Measurements from ENCODE around the gene B3GAT3.
A peak's percentile ranks its signal among the peaks of the same experiment; 100 is the strongest.
"Not testable (repeated sequence)": the region's sequence is repeated elsewhere in the genome, so short reads cannot be mapped to it uniquely, and the experiment has no call there.

The B3GAT3 gene

DNA sequence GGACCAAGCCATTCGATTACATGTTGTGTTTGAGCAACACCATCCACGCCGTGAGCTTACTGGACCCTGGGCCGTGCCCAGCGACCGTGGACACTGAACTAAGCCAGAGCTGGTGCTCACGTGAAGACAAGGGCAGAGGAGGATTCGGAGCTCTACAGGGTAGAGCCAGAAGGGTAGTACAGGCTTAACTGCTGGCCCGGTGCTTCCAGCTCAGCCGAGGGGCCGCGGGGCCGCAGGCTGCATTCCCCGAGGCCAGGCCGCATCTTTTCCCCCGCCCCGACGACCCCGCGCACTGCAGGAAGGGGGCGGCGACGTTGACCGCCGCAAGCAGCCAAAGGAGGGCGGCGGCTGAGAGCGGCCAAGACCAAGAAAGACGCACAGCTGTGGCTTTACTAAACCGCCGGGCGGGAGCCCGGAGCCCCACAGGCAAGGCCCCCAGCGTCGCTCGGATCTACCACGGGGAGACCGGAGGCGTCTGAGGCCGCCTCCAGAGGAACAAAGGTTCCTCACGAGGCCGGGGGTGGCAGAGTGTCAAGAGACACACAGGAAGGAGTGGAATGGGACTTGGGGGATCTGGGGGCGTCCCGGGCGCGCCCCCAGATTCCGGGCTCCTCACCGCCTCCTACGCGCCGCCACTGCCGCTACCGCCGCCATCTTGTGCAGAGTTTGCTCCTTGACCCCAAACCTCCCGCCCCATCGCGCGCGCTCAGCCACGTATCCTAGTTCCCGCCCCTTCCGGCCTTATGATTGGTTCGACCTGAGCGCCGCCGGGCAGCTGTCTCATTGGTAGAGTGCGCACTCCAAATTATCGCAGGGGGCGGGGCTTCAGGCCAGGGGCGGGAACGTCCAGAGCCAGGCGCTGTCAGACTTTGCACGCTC, 24.4 kb upstream of the B3GAT3 start, which contains the start of gene GANAB:
GANAB (minus strand) TSS at position 668 of the 879 bp plus-strand sequence; CDS start at position 654, 14 bp downstream.
- peak; percentile 98 for DNase-seq (ENCODE audit: low spot score)

GRCh38 chr11:62645671-62645945, 23.8 kb upstream of the B3GAT3 start:
- DNase-seq (ENCODE audit: low spot score), result no peak

GRCh38 chr11:62644220-62644619, 22.4 kb upstream of the B3GAT3 start:
- DNase-seq (ENCODE audit: low spot score), result no peak

DNA sequence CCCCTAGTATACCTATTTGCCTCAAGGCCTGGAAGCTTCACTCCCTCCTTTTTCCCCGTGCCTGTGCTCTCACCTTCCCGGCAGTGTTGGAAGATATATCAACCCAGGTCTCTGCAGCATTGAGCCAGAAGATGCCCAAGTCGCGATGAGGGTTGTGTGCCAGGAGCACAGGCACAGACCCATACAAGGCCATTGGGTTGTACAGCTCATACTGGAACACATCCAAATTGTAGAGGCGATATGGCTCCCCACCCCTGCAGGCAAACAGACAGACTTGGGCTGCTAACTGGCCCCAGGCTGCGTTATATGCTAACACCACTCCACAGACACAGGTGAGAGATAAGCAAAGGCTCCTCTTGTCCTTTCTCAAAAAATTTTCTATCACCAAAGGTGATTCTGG, 10.7 kb upstream of the B3GAT3 start:
- DNase-seq (ENCODE audit: low spot score), result no peak

GRCh38 chr11:62627713-62628112, 5.9 kb upstream of the B3GAT3 start:
- no peak for DNase-seq (ENCODE audit: low spot score)

- no peak for DNase-seq (ENCODE audit: low spot score)
Observed at GRCh38 chr11:62622476-62623089, 797 bp upstream of the B3GAT3 start.

DNA sequence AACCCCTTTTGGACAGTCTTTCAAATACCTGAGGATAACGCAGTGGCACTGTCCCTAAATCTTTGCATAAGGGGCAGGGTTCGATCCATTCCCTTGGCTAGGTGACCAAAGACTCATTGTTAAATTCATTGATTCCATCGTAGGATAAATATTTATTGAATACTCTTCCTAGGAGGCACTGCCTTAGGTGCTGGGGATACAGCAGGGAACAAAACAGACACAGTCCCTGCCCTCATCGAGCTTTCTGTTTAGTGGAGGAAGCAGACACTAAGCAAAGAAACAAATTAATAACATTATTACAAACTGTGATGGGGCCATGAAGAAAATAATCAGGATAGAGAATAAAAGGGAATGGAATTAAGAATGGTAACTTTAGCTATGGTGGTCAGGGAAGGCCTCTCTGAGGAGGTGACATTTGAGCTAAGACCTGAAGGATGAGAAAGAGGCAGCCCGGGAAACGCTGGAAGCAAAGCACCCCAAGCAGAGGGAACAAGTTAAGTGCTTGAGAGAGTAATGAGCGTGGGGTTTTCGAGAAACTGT, 689 bp downstream of the B3GAT3 start:
- no peak for DNase-seq (ENCODE audit: low spot score)

DNA sequence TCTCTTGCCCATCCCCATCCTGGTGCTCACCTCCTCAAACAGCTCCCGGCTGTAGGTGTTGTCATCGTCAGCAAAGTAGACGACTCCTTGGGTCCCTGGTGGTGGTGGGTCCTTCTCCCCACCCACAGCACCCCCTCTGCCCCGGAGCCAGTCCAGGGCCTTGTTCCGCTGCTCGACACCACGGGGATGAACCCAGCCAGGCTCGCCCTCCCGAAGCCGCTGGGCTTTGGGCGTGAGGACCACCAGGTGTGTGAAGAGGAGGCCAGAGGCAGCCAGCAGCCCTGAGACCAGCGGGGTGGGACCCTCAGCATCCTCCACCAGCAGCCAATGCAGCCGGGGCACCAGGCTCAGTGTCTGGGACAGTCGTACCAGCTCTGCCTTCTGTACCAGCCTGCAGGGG, 4.8 kb downstream of the B3GAT3 start:
- not testable (repeated sequence) for DNase-seq (ENCODE audit: low spot score)

DNA sequence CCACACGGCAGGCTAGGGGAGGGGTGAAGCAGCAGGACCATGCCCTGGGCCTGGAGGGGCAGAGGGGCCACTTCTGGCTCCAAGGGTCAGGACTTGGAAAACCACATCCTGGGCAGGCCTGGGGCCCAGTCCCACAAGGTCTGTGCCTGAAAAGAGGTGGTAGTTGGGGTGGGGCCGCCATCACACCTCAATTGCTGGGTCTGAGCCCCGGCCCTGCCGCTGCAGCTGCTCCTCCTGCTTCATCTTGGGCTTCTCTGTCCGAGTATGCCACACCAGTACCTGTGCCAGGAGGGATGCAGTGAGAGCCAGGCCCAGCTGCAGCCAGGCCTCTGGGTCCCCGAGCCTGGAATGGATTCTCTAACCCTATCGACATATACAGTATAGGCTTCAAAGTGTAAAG, 6.3 kb downstream of the B3GAT3 start:
- no peak for DNase-seq (ENCODE audit: low spot score)

DNA sequence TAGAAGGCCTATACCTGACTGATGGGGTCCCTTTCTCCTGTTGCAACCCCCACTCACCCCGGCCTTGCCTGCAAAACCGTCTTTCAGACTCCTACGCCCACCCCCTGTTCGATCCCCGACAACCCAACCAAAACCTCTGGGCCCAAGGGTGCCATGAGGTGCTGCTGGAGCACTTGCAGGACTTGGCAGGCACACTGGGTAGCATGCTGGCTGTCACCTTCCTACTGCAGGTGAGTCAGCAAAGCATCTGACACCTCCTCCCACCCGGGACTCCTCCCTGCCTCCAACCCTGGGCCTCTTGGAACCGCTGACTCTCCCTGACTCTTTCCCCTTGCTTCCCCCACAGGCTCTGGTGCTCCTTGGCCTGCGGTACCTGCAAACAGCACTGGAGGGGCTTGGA, 7.5 kb downstream of the B3GAT3 start:
- DNase-seq (ENCODE audit: low spot score), result no peak

GRCh38 chr11:62613291-62613778, 8.5 kb downstream of the B3GAT3 start:
- DNase-seq (ENCODE audit: low spot score), result no peak

GRCh38 chr11:62612366-62613290, 9.2 kb downstream of the B3GAT3 start, which contains the start of the genes EML3 and ROM1:
TSS of gene EML3 (minus strand) at chr11:62612775. CDS start at chr11:62612457, 318 bp downstream.
TSS of gene ROM1 (plus strand) at chr11:62613257. CDS start at chr11:62613282, 25 bp downstream.
- peak; percentile 88 for DNase-seq (ENCODE audit: low spot score)

DNA sequence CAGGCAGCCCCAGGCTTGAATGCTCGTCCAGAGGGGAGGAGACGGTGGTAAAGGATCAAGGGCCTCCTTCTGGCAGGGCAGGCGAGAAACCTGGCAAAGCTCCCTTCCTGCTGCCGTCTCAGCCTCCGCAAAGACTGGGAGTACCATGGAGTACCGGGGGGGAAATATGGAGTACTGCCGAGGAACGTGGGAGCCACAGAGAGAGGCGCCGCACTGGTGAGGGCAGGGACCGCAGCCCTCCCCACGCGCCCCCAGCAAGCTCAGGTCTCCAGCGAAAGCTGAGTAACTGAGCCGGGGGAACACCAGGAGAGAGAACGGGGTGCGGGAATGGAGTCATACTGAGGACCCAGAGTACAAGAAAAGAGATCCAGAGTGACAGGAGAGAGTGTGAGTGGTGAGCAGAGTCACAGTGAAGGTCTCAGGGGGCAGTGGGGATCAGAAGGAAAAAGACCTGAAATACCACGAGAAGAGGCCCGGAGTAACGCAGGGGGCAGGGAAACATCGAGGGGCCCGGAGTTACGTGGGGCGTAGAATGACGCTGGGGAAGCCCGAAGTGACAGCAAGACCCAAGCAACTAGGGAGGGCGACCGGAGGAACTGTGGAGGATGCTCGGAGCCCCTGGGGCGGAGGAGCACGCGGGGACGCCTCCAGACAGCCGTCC, 10.0 kb downstream of the B3GAT3 start:
- DNase-seq (ENCODE audit: low spot score), result no peak

DNA sequence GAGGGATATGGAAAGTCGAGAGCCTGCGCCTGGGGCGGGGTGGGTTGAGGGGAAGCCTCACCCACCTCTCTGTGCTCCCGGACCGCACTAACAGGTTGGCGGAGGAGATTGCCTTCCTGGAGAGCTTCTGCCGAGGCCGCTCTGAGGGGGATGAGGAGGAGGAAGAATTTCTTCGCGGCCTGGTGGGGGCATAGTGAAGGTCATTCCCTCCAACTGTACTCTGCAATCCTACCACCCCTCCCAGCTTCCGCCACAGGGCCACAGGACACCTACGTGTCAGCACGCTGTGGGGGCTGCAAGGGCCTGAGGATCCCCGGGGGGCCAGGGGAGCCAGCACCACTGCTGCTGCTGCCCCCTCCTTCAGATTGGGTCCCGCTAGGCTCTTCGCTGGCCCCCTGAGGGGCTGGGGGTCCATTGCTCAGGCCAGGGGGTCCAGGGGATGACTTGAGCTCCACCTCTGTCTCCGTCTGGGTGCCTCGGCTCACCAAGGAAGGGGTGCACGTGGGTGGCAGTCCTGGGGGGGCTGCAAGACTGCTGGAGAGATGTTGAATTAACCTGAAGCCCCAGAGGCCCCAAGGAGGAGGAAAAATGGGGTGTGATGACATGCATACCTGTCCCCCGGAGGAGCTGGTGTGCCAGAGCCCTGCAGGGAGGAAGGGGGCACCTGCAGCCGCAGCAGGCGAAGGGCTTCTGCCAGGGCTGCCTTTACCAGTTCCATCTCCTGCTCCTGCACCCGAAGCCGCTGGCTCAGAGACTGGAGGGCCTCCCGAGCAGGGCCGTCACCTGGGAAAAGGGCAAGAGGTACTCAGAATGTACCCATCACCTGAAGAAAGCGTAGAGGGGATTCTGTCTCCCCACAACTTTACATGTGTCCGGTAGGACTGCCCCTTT, 10.7 kb downstream of the B3GAT3 start:
- DNase-seq (ENCODE audit: low spot score), result no peak

- DNase-seq (ENCODE audit: low spot score), result no peak
Observed at GRCh38 chr11:62610403-62610802, 11.4 kb downstream of the B3GAT3 start.

- DNase-seq (ENCODE audit: low spot score), result no peak
Observed at GRCh38 chr11:62608776-62609175, 13.0 kb downstream of the B3GAT3 start.

- no peak for DNase-seq (ENCODE audit: low spot score)
Observed at GRCh38 chr11:62607714-62608113, 14.1 kb downstream of the B3GAT3 start.

GRCh38 chr11:62605902-62606301, 15.9 kb downstream of the B3GAT3 start:
- DNase-seq (ENCODE audit: low spot score), result no peak

- DNase-seq (ENCODE audit: low spot score), result no peak
Observed at GRCh38 chr11:62605467-62605866, 16.3 kb downstream of the B3GAT3 start.

- no peak for DNase-seq (ENCODE audit: low spot score)
Observed at GRCh38 chr11:62604460-62605120, 17.2 kb downstream of the B3GAT3 start.

Measured in globus pallidus (tissue), 1 donor.